Stimulated activated CD8-positive, alpha-beta memory T cell treated with anti-CD3 and anti-CD28 coated beads, Interleukin-4, amount 100 ng/mL, for 48 hours (primary cell): ENCODE results near the gene SMIM28.
A peak's percentile ranks its signal among the peaks of the same experiment; 100 is the strongest.

Experiments
- DNase-seq: peaks from one replicate; pipeline ENCODE4 v3.0.0-alpha.2; 2020

The SMIM28 gene

DNA sequence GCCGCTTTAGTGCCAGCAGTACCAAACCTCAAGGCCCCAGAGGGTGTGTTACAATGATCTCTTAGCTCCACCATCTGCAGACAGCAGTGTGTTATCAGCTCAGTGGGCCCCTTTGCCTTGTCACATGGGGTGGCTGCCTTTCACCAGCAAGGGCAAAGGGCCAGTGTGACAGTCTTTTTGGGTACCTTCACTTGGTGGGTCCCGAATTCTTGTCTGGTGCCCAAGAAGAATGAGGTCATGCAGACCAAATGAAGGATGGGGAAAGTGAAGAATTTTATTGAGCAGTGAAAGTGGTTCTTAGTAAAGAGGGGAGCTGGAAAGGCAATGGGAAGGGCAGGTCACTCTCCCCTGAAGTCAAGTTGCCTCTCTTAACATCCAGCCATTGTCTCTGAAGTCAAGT lies 2.9 kb upstream of the SMIM28 start:
- DNase-seq, result no peak

DNA sequence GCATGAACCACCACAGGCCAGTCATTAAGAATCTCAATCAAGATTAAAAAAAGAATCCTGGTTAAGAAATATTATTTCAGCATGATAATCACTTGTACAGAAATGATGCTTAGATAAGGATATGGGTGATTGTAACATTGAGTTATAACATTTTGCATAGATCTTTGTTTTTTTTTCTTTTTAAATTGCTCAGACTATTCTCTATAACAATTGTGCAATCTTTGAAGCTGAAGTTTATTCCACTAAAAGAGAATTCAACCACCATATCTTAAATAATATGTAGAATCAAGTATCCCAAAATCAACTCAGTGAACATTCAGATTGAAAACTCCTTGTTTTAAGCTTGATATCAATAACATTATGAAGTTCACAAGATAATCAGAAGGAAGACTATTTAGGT lies 663 bp upstream of the SMIM28 start:
- DNase-seq, result no peak

DNA sequence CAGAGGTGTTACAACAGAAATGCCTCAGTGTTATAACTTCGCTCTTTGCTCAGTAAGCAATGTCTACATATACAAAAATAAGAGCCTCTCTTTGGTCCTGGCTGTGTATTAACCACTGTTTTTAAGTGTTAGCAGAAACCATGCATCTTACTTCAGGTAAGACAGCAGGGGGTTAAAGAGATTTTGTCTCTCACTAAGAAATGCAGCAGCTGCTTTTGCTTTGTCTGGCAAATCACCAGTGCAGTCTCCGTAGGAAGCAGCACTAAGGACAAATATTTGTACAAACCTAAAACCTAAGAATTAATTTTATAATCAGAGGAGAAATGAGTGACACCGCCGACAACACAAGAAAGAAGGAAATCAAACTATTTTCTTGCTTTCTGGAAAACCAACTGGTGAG lies 758 bp downstream of the SMIM28 start:
- DNase-seq, result no peak

DNA sequence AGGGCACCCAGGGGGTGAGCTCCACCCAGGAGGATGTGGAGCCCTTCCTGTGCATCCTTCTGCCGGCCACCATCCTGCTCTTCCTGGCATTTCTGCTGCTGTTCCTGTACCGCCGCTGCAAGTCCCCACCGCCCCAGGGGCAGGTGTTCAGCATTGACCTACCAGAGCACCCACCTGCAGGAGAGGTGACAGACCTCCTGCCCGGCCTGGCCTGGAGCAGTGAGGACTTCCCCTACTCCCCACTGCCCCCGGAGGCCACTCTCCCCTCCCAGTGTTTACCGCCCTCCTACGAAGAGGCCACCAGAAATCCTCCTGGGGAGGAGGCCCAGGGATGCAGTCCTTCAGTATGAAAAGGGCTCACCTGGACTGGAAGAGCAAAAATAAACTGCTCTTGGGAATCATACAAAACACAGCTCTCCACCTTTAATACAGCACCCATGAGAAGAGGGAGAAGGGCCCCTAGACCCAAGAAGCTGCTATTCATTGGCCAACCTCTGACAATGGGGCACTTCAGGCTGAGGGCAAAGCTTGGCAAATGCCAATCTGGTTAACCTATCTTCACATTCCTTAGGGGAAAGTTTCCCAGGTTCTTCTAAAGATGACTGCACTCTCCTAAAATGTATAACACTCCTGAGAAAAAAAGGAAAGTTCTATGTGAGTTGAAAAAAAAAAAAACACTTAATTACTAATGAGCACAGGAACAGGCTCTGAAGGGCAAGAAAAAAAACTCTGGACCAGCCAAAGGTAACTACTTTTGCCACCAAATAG lies 5.0 kb downstream of the SMIM28 start:
- DNase-seq, result no peak

DNA sequence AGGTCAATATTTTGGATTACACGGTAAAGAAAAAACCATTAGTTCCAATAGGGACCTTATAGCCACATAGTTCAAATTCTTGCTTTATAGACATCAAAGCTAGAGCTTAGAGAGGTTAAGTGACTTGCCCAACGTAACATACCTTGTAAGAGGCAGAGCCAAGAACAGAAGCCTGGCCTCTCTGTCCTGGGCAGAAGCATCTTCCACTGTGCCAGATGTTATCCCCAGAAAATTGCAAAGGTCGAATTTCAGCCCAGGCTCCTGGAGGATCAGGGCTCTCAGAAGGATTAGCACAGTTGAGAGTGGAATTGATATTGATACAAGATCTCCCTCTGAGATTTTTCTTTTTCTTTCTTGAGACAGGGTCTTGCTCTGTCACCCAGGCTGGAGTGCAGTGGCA lies 6.1 kb downstream of the SMIM28 start:
- DNase-seq, result no peak

DNA sequence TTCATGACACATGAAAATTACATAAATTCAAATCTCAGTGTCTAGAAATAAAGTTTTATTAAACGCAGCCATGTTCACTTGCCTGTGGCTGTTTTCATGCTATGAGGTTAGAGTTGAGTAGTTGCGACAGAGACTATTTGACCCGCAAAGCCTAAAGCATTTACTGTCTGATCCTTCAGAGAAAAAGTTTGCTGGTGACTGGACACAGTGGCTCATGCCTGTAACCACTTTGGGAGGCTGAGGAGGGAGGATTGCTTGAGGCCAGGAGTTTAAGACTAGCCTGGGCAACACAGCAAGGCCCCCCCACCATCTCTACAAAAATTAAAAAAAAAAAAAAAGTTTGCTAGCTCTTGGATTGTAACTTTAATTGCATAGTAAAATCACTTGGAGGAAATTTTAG lies 9.2 kb downstream of the SMIM28 start:
- DNase-seq, result no peak

DNA sequence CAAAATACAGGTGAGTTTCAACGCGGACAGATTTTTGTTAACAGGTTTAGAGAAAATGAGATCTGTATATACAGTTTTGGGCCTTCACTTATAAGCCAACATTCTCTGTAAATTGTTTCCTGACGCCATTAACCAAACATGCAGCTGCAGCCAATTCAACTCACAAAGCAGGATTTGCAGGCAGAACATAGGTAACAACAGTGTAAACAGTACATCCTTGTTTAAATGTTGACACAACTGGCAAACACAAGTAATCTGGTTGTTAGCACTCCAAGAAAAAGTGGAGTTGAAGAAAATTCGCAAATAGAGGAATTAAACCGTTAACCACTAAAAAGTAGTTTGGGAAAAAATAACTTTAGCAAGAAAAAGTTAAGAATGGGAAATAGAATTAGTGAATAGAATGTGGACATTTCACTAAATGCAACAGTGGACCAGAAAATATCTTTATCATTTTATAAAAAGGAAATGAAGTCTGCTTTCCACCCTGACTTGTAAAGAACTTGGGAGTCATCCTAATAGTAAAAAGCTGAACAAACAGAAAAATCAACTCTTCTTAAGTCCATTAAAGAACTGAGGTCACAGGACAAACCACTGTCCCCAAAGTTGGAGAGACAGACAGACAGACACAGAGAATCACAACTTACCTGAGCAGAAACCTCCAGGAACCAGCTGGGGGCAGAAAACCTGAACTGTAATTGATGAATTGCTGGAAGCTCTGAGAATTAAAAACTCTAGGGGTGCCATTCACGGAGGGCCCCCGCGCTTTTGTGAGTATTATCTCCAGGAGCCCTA lies 10.1 kb downstream of the SMIM28 start:
- DNase-seq, result no peak

DNA sequence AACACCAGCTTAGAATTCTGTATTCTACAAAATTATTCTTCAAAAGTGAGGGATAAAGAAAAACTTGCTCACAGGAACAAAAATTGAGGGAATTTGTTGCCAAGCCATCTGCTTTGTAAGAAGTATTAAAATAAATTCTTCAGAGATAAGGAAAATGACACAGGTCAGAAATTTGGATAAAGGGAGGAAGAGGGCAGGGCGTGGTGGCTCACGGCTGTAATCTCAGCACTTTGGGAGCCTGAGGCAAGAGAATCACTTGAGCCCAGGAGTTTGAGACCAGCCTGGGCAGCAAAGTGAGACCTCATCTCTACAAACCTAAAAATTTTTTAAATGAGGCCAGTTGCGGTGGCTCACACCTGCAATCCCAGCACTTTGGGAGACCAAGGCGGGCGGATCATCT lies 11.8 kb downstream of the SMIM28 start:
- no peak for DNase-seq

DNA sequence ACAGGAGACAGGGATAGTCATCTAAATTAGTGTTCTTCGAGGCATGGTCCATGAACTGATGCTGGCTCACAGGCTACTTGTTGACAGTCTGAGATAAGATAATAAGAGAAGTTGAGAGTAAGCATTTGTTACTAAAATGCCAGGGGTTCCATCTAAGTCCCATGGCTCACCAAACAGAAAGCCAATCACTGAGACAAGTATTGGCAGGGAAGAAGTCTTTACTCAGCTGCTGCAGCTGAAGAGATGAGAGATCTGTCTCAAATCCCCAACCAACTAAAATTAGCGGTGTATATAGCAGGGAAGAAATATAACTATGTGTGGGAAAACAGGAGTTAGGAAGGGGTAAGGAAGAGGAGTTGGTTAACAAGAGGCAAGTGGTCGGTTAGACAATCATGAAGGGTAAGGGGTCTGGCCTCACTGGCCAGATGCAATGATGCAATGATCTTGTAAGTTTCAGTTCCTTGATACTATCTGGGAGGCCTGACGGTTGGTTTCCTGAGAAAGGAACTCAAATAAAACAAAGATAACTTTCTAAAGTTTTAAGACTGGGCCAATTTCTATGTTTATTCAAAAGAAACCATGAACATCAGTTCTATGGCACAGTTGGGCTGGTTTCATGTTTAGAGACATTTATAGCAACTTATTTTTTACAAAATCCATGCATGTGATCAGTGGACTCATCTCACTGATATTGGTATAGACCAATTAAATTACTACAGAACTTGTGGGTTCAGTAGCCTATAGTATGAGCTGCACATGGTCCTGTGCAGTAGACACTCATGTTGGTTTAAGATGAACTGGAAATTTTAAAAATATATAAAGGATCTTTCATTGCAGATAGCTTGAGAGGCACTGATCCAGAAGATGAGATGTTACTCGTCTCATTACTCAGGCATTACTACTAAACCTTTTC lies 16.4 kb downstream of the SMIM28 start:
- DNase-seq, result no peak

DNA sequence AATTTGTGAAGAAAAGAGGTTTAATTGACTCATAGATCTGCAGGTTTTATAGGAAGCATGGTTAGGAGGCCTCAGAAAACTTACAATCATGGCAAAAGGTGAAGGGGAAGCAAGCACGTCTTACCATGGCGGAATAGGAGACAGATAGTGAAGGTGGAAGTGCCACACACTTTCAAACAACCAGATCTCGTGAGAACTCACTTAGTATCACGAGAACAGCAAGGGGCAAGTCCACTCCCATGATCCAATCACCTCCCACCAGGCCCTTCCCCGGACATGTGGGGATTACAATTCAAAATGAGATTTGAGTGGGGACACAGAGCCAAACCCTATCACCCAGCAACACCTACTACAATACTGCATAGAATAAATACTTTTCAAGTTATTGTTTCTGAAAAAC lies 19.0 kb downstream of the SMIM28 start:
- no peak for DNase-seq

DNA sequence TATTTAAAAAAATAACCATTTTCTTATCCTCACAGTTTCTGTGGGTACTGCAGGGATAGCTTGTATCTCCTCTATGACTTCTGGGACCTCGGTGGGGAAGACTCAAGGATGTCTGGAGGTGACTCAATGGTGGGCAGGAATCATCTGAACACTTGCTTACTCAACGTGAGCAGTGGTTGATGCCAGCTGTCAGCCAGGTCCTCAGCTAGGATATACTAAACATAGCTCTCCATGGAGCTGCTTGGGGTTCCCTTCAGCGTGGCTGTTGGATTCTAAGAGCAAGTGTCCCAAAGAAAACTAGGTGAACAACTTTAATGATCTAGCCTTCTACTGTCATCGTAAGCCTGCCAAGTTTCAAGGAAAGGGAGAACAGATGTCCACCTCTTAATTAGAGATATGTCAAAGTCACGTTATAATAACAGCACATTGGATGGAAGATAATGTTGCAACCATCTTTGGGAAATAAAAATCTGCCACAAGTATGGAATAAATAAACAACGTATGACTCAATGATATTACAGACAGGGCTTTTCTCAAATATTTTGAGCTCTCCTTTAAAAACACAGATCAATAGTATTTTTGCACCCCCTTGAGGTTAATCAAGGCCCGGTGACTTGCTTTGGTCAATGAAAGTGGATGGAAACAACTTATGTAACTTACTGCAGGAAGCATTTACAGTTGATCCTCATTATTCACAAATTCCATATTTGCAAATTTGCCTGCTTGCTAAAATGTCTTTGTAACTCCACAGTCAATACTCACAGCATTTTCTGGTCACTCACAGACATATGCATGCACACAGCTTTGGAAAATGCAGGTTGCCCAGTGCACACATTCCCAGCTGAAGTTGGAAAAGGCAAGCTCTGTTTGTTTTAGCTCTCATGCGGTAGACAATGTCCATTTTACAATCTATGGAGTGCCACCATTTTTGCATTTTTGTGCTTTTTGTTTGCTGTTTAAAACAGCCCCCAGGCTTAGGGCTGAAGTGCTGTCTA lies 19.7 kb downstream of the SMIM28 start:
- no peak for DNase-seq

DNA sequence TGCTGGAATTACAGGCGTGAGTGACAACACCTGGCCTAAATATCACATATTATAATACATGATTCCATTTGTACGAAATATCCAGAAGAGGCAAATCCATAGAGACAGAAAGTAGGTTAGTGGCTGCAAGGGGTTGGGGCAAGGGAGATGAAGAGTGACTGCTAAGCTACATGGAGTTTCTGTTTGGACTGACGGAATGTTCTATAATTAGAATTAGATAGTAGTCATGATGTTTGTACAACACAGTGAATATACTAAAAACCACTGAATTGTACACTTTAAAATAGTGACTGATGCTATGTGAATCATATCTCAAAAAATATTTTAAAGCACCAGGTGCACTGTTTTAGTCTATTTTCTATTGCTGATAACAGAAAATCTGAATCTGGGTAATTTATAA lies 22.6 kb downstream of the SMIM28 start:
- no peak for DNase-seq

DNA sequence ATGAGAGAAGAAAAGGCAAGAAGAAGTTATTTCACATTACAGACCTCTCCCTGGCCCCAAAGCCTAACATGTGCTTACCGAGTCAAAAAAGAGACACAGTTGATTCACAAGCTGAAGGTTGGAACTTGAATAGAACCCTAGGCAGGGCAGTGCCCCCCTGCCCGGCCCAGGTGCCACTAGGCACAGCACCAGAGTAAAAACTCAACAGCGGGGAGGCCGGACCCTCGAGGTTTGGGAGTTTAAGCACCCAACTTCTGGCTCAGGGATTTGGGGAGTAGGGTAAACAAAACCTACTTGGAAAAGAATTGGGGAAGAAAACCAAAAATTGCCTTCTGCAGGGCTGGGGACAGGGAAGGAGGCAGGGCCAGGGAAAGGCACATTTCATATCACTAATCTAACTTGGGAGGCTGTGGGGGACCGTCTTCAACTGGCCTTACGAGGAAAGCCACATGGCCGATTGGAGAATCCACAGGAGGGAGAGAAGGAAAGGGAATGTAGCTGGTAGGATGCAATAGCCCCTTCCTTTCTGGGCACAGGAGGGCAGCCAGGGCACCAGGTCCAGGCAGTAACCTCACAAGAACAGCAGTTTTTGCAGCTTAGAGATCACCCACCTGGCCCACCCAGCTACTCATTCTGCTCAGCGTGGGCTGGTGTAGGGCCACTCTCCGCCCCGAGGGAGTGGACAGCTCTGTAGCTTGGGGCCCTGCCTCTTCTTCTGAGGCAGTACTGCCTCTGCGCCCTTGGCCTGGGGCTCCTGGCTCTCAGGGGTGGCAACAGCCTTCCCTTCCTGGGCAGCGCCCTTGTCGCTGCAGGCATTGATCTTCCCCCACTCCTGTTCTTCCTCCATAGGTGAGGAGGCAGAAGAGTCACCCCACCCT lies 24.5 kb downstream of the SMIM28 start:
- DNase-seq, result no peak

DNA sequence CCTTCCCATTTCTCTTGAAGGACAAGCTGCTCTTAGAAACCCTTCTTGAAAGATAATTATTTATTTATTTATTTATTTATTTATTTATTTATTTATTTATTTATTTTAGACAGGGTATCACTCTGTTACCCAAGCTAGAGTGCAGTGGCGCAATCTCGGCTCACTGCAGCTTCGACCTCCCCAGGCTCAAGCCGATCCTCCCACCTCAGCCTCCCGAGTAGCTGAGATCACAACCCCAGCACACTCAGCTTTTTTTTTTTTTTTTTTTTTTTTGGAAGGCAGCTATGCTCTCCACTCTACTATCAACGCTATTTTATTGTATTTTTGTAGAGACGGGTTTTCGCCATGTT lies 25.1 kb downstream of the SMIM28 start:
- DNase-seq, result no peak

DNA sequence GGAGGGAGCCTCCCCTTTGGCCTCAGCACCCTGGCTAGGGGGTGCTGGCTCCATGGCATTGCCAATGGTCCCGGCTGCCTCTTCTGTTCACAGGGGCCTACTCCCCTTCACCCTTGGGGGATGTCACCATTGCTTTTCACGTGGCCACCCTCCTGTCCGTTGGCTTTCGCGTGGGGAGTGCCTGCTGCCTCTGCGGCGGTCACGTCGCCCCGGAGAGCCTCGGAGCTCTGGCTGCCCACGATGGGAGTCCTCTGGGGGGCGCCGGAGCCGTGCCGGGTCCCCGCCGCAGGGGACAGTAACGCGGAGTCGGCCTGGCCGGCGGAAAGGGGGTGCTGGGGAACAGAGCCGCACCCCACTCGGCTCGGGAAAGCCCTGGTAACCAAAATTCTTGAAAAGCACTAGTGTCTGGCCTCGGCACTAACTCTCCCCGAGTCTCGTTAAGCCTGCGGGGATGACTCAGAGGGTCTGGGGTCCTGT lies 25.7 kb downstream of the SMIM28 start:
- peak; percentile 55 for DNase-seq

DNA sequence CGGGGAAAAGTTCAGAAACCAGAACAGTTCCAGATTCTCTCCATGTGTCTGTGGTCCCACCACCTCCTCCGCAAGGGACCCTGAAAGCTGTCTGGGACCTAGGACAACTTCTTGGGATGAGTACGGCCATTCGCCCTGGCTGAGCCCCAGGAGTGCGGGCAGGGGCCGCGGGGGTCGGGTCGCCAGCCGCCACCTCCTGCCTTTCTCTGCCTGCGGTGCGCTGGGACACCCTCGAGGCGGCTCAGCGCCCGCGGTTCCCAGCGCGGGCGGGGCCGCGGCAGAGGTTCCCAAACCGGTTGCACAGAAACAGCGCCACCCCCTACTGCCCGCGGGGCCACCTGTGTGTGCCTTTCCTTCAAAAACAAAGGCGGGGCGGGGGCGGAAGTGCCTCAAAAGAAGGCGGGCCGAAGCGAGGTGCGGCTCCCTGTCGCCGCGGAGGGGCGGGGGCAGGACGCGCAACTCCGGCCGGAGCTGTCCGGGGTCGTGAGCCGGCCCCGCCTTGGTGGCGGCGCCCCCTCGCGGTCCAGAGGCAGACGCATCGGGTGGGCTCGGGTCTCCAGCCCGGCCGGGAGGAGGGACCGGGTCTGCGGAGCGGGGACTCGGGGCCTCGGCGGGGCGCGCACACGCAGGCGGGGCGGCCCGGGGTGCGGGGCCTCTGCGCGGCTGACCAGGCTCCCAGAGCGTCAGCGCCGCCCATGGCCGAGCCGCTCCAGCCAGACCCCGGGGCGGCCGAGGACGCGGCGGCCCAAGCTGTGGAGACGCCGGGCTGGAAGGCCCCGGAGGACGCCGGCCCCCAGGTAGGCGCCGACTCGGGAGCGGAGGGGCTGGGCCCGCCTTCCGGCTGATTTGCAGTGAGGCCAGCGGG lies 26.3 kb downstream of the SMIM28 start, which contains the start of gene HEBP2:
TSS of gene HEBP2 (plus strand) at position 423 of the 865 bp plus-strand sequence. CDS start at position 696, 273 bp downstream.
- DNase-seq, result peak; percentile 95

DNA sequence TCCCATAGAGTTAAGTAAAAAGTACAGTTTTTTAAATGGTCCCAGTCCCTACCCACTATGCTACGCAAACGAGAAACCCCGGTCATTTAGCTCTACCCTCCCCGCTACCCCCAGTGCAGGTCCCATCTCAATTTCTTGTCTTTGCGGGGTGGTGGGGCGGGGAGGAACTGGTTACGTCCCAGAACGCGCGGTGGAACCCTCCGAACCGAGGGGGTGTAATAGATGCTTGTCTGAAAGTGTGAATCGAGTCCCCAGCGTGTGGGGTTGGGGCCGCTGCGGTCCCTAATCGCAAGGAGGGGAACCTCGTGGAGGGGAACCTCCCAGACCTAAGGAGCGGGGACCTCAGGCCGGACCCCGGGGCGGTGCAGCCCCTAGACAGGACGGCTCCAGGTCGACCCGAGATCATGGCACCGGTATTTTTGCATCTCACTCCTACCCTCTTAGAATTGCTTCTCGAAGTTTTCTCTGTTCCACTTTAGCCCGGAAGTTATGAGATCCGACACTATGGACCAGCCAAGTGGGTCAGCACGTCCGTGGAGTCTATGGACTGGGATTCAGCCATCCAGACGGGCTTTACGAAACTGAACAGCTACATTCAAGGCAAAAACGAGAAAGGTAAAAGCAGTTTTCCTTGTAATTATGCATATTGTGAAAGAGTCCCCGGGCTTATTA lies 27.1 kb downstream of the SMIM28 start:
- peak; percentile 53 for DNase-seq

DNA sequence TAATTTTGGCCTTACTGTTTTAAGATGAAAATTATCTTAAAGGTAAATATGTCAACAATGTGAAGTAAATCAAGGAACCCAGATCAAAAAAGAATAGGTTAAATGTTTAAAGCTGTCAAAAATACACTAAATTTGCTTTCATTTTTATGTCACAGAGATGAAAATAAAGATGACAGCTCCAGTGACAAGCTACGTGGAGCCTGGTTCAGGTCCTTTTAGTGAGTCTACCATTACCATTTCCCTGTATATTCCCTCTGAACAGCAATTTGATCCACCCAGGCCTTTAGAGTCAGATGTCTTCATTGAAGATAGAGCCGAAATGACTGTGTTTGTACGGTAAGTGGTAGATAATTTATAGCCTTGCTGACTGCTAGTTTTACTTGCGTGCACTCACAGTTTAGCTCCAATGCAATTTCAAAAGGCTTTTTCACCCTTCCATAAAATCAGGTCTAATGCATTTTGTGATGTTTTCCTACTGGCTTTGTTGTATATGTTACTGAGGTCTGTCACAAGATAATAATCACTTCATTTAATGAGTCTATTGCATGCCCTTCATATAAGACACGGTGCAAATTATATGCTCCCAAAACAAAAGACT lies 28.2 kb downstream of the SMIM28 start:
- no peak for DNase-seq

DNA sequence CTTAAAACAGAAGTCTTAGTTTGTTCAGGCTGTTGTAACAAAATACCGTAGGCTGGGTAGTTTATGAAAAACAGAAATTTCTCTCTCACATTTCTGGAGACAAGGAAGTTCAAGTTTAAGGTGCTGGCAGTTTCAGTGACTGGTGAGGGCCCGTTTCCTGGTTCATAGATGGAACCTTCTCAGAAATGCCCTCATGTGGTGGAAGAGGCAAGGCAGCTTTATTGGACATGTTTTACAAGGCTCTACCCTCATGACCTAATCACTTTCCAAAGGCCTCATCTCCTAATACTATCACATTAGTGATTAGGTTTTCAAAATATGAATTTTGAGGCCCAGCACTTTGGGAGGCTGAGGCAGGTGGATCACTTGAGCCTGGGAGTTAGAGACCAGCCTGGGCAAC lies 28.7 kb downstream of the SMIM28 start:
- DNase-seq, result no peak
